Brain microvascular endothelial cell (primary cell): Measurements from ENCODE around the gene PNKP.

Source experiments
- DNase-seq: peaks from one replicate; pipeline ENCODE4 v3.0.0-alpha.2; 2020
- H3K27ac ChIP-seq: fragments of 250-450 bp; sonication (Bioruptor Pico); 2 replicates; pipeline ENCODE4 v1.5.1; 2020; ENCODE audit warnings: mild to moderate bottlenecking, moderate library complexity
- H3K27me3 ChIP-seq: fragments of 250-450 bp; sonication (Bioruptor Pico); replicated peaks from 2 replicates; pipeline ENCODE4 v1.5.1; 2020; ENCODE audit warnings: mild to moderate bottlenecking
- H3K36me3 ChIP-seq: fragments of 250-450 bp; sonication (Bioruptor Pico); replicated peaks from 2 replicates; pipeline ENCODE4 v1.5.1; 2020; ENCODE audit warnings: mild to moderate bottlenecking
- H3K4me3 ChIP-seq: 2 replicates; pipeline ENCODE4 v1.5.1; 2011; ENCODE audit warnings: low read depth, mild to moderate bottlenecking, control low read depth, low read length, moderate library complexity
- in situ Hi-C: cut with HindIII; loops from 2 replicates; pipeline ENCODE4 v1.10.0; 2017; ENCODE audit warnings: low sequenced_read_pairs, low pct_ligation_motif_present
- TF ChIP-seq, protein P1 (sequence below): IDR thresholded peaks from 2 replicates; pipeline ENCODE4 v1.5.1; 2011; ENCODE audit warnings: low read depth, mild to moderate bottlenecking, moderate library complexity, low read length, control low read depth, inconsistent platforms; ENCODE audit errors: missing control alignments

Gene PNKP

DNA sequence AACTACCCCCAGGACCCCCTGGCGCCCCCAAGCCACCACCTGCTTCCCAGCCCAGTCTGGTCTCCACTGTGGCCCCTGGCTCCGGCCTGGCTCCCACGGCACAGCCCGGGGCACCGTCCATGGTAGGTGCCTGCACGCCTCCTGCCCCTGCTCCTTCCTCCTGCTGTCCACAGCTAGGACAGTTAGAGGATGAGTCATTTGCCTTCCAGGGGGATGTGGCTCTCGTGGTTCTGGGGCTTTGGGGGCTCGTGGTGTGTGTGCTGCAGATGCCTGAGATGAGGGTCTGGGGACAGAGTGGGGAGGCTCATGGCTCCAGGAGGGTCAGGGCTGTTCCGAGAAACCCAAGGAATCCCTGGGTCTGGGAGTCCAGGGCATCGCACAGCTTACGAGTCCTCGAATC, 36.6 kb downstream of the PNKP start:
- Histone ChIP-seq H3K27me3 (no peaks in the 10 kb centered on the region), H3K27ac (no peak overlapping the region), H3K4me3 (no peak overlapping the region), H3K36me3 (peaks cover 47% of the 10 kb centered on the region)
- in situ Hi-C loops, result no loop called here
- TF ChIP-seq, protein P1, sequence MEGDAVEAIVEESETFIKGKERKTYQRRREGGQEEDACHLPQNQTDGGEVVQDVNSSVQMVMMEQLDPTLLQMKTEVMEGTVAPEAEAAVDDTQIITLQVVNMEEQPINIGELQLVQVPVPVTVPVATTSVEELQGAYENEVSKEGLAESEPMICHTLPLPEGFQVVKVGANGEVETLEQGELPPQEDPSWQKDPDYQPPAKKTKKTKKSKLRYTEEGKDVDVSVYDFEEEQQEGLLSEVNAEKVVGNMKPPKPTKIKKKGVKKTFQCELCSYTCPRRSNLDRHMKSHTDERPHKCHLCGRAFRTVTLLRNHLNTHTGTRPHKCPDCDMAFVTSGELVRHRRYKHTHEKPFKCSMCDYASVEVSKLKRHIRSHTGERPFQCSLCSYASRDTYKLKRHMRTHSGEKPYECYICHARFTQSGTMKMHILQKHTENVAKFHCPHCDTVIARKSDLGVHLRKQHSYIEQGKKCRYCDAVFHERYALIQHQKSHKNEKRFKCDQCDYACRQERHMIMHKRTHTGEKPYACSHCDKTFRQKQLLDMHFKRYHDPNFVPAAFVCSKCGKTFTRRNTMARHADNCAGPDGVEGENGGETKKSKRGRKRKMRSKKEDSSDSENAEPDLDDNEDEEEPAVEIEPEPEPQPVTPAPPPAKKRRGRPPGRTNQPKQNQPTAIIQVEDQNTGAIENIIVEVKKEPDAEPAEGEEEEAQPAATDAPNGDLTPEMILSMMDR, result no peak
- DNase-seq, result no peak

DNA sequence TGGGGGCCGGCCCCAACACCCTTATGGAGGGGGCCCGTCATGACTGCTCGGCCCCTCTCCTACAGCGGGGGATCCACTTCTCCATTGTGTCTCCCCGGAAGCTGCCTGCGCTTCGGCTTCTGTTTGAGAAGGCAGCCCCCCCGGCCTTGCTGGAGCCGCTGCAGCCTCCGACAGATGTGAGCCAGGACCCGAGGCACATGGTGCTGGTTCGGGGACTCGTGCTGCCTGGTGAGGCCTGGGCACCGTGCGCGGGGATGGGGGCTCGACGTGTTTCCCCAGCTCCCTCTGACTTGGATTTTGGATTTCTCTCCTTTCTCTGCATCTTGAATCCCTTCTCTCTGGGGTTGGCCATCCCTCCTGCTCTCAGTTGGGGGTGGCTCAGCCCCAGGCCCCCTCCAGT, 37.7 kb downstream of the PNKP start:
- in situ Hi-C loops, result no loop called here
- TF ChIP-seq, protein P1, result no peak
- peaks cover 37% of the 10 kb centered on the region for H3K36me3 ChIP-seq
- no peak overlapping the region for H3K27ac ChIP-seq
- no peaks in the 10 kb centered on the region for H3K27me3 ChIP-seq
- no peak for DNase-seq
- H3K4me3 ChIP-seq, result no peak overlapping the region

DNA sequence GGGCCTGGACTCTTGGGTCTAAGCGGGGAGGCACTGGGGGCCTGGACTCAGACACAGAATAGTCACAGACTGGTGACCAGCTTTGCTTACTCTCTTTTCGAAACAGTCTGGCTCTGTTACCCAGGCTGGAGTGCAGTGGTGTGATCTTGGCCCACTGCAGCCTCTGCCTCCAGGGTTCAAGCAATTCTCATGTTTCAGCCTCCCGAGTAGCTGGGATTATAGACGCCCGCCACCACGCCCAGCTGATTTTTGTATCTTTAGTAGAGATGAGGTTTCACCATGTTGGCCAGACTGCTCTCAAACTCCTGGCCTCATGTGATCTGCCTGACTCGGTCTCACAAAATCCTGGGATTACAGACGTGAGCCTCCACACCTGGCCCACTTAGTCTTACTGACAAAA, 38.2 kb downstream of the PNKP start:
- in situ Hi-C loops, result no loop called here
- TF ChIP-seq, protein P1, result no peak
- no peak overlapping the region for H3K27ac ChIP-seq
- no peak overlapping the region for H3K4me3 ChIP-seq
- H3K27me3 ChIP-seq, result no peaks in the 10 kb centered on the region
- H3K36me3 ChIP-seq, result peaks cover 32% of the 10 kb centered on the region
- no peak for DNase-seq

DNA sequence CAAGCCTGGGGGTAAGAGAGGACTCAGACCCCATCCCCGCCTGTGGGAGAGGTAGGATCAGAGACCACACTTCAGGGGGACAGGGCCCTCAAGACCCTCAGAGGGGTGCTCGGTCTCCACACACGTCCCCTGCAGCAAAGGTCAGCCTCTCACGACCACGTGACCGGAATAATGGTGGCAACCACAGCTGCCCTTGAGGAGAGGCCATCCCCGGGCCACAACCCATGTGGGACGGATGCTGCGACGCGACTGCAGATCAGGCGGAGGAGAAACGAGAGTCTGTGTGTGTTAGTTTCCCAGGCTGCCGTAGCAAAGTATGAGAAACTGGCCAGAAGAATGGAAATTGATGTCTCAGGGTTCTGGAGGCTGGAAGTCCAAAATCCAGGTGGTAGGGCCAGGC, 40.3 kb downstream of the PNKP start:
- peaks cover 28% of the 10 kb centered on the region for H3K36me3 ChIP-seq
- TF ChIP-seq, protein P1, result no peak
- in situ Hi-C loops, result no loop called here

DNA sequence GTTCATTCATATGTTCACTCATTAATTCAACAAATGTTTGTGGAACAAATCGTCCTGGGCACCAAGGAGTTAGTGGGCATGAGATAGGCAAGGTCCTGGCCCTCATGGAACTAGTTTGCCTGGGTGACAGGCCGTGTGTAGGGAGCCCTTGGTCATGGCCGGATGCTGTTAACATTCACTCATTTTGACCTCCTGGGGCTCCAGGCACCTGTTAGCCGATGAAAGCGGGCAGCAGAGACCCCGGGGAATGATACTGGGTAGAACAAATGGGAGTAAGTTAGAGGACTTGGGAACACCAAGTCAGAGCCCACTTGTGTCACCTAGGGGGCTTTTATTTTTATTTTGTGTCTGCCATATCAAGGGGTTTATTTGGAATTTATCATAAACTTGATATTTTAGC, 42.7 kb downstream of the PNKP start:
- Histone ChIP-seq H3K27me3 (no peaks in the 10 kb centered on the region), H3K27ac (no peak overlapping the region), H3K36me3 (peaks cover 19% of the 10 kb centered on the region), H3K4me3 (no peak overlapping the region)
- in situ Hi-C loops, result no loop called here
- DNase-seq, result no peak
- TF ChIP-seq, protein P1, result no peak

More for the DNA sequence above, 40.3 kb downstream of the PNKP start:
- Histone ChIP-seq H3K4me3 (no peak overlapping the region), H3K27ac (no peak overlapping the region), H3K27me3 (no peaks in the 10 kb centered on the region)
- DNase-seq, result no peak

DNA sequence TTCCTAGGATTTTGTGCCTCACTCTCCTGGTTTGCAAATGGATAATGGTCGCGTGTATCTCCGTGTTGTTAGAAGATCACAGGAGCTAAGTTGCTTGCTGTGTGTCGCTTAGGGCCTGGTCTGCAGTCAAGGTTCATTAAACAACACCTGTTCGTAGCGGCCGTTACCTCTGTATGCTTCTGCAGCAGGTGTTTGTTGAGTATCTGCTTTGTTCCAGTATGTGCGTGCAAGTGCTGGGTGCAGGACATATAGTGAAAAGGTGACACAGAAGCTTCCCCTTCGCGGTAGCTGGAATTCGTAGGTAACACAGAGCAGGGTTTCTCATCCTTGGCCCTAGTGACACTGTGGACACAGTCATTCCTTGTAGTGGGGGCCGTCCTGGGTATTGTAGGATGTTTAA, 43.9 kb downstream of the PNKP start:
- TF ChIP-seq, protein P1, result no peak
- Histone ChIP-seq H3K4me3 (no peak overlapping the region), H3K27ac (no peak overlapping the region), H3K27me3 (no peaks in the 10 kb centered on the region), H3K36me3 (peaks cover 18% of the 10 kb centered on the region)
- in situ Hi-C loops, result no loop called here
- no peak for DNase-seq
